ENCODE measurements around the gene ZNF66. TPM values are rescaled to one million over a fixed set of nuclear protein-coding genes. Genes with fewer than 3 reads are reported as not detected.

ZNF66 gene
- total RNA-seq (ENCODE audit: low replicate concordance) = 0.82 and 1.3 TPM in 2 replicates

GRCh38 chr19:20776083-20777076 is at the start of gene ZNF66:
ZNF66 (plus strand) TSS chr19:20776304; CDS start chr19:20776448, 144 bp downstream.

Other genes starting within 250 kb of the ZNF66 start
- 2.3 and 7.1 TPM in 2 replicates for gene ZNF737, start 210.5 kb upstream of the ZNF66 start, total RNA-seq (ENCODE audit: low replicate concordance)
- gene ZNF626, start 114.7 kb upstream of the ZNF66 start, total RNA-seq (ENCODE audit: low replicate concordance) = 5.3 and 9.5 TPM in 2 replicates
- gene ZNF85, start 146.9 kb downstream of the ZNF66 start, total RNA-seq (ENCODE audit: low replicate concordance) = 4.3 and 5.3 TPM in 2 replicates
- gene ZNF430, start 244.4 kb downstream of the ZNF66 start, total RNA-seq (ENCODE audit: low replicate concordance) = 4.3 and 4.4 TPM in 2 replicates